CD4-positive, alpha-beta T cell treated with Interleukin-21 for 1 hour (primary cell): ENCODE measurements around the gene UVRAG.

Source experiments
- DNase-seq: peaks from one replicate; pipeline ENCODE4 v3.0.0-alpha.2; 2020

Gene UVRAG

DNA sequence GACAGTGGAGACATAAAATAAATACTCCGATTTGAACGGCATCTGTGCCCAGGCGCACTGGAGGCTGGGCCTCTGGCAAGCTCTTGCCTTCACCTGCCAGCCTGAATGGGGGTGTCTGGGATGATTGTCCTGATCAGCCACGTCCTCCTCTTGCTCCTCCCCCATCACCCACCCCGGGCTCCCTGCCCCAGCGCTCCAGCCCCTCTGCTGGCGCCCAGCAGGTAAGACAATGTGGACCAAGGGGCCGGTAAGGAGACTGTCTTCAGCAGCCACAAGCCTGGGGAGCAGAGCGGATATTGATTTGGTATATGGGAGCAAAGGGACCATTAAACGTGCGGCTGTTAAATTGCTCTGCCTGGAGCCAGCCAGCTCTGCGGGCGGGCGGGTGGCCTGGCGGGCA, 366.4 kb downstream of the UVRAG start:
- no peak for DNase-seq

DNA sequence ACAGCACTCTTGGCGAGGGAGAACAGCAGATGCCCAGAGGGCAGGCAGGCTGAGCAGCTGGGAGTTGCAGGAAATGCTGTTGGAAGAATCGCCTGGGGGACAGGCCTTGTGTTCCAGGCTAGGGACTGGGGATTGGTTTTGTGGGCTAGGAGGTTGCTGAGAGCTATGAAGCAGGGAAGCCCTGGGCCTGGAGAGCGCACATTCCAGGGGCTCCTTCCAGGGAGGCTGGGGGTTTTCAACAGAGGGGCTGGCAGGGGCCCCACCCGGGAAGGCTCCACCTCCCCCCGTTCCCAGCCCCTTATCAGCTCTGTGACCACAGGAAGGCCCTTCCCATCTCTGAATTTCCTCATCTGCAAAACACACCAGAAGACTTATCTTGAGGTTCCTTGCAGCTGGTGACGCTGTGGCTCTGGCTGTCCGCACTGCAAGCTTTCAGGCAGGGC, 369.6 kb downstream of the UVRAG start:
- DNase-seq: no peak

DNA sequence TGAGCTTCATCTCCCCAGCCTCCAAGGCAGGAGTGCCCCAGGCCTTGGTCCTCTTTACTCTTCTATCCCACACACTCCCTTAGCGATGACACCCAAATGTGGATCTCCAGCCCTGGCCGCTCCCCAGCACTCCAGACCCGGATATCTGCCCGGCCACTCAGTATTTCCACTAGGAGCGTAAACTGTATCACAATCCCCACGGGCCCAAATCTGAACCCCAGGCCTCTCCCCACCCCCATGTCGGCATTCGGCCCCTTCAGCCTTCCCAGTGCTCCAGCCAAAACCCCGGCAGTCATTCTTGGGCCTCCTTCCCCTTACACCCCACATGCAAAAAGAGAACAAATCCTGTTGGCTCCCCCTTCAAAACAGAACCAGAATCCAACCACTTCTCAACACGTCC, 370.5 kb downstream of the UVRAG start:
- DNase-seq: no peak

DNA sequence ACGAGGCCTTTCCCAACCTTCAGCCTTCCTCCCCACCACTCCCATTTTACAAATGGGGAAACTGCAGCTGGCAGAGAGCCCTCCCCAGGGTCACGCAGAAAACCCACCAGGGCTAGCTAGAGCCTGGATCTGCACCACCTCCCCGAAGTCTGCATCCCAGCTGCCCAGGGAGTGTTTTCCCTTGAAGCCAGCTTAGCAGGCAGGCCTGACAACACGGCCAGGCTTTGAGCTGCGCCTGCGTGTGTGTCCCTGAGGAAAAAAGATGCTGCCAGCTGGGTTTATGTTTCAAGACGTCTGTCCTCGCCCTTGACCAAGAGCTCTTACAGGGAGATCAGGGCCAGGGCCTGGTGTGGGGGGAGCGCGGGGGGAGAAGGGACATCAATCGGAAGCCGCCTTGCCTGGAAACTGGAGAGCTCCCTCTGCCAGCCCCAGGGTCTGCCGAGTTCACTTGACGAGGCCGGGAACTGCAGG, 371.0 kb downstream of the UVRAG start:
- DNase-seq: no peak

DNA sequence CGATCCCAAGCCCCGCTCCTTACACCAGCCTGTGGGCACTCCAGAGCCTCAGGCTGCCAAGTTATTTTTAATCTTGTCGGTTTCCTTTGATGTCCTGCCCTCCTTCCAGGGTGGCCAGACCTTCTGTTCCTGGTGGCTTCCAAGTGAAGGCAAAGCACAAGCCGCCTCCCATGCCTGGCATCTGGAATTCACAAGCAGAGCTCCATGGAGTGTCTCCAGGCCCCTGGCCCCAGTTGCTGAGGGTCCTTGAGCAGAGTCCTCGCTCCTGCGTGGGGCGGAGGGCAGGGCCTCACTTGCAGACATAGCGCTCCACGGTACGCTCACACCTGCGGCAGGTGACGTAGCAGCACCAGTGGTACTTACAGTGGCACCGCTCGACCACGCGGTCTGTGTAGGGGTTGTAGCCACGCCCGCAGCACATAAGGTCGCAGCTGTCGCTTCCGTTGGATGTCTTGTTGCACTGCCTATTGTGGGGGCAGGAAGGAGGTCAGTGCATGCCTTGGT, 371.8 kb downstream of the UVRAG start:
- DNase-seq: no peak

DNA sequence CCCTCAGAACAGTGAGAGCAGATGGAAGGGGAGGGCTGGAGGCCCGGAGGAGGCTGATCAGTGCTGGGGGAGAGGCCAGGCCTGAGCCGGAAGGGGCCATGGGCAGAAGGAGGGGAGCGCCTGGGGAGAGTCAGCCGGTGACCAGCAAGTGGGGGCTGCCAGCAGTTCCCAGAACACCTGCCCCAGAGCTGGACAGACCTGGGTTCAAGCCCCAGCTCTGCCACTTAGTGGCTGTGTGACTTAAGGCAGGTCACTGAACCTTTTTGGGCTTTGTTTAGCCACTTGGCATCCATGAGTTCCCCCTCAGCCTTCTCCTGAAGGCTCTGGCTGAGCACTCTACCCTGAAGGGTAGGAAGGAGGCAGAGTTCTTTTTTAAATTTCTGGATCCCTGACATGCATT, 373.9 kb downstream of the UVRAG start:
- no peak for DNase-seq

DNA sequence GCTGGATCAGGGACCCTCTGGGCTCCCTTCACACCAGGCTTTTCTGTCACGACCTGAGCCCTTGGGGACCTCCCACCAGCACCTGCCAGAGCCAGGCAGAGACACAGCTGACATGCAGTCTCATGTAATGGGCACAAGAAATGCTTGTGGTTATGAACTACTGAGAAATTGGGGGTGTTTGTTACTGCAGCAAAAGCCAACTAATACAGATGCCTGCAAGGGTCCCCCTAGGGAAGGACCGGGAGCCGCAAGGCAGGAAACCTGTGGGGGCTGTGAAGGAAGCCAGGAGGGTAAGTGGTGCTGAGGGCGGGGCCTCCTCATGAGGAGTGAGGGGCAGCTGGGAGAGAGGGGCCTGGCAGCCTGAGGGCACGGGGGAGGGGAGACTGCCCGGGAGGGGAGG, 374.7 kb downstream of the UVRAG start:
- DNase-seq: no peak

DNA sequence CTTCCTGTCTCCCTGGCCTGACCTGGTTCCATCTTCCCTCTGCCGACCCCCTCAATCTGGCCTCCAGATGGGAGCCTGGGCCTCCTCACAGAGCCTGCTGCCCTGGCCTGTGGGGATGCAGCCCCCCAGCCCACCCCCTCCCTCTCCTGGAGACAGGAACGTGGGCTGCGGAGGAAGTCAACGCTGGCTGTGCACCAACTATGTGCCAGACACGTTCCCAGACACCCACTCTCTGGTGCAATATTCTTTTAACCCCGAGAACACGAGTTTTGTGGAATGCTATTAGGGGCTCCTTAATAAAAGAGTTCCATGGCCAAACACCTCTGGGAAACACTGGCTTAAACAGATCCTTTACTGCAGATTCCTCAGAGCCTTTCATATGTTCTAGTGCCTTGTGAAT, 375.4 kb downstream of the UVRAG start:
- DNase-seq: no peak
